Retinal pigment epithelial cell (primary cell): Measurements from ENCODE around the gene CTPS1.

ENCODE experiments used
- DNase-seq: peaks from one replicate; pipeline ENCODE4 v3.0.0-alpha.2; 2010; ENCODE audit warnings: low read depth
- H3K4me3 ChIP-seq: 2 replicates; pipeline ENCODE4 v1.5.1; 2011; ENCODE audit warnings: mild to moderate bottlenecking, low read length, control low read depth, moderate library complexity
- TF ChIP-seq, protein P1 (sequence below): conservative IDR thresholded peaks from 2 replicates; pipeline ENCODE4 v1.5.1; 2011; ENCODE audit warnings: low read depth, low read length, control low read depth, inconsistent platforms

CTPS1 gene

DNA sequence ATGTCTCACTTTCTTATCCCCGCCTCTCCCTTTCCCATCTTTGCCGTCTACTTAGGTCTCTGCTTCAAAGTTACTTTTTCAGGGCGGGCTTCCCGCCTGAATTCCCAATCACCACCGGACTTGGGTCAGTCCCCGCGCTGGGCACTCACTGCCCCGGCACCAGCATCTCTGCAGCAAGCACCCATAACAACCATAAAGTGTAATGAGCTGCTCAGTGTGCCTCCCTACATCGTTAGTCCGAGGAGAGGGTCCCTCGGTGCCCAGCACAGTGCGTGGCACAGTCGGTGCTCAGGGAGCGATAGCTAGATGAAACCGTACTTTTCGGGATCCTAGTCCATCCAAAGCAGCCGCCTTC, 633 bp upstream of the CTPS1 start:
- no peak for DNase-seq
- peak overlapping the region; percentile 70 for H3K4me3 ChIP-seq

DNA sequence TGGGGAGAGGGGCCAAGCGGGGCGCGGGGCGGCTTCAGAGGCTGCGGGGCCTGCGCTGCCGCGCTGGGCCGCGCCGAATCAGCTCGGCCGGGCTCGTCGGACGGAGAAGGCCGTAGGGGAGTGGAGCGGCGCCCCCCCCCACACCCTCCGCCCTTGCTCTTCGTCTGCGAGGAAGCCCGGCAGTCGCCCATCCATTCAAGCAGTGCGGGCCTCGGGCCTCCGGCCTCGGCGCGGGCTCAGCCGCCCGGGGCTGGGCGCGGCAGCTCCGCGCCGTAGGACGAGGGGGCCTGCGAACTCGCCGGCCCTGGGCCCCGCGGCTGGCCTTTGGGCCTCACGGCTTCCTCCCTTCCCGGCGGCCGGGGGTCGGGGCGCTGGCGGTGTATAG, 564 bp downstream of the CTPS1 start:
- TF ChIP-seq, protein P1, sequence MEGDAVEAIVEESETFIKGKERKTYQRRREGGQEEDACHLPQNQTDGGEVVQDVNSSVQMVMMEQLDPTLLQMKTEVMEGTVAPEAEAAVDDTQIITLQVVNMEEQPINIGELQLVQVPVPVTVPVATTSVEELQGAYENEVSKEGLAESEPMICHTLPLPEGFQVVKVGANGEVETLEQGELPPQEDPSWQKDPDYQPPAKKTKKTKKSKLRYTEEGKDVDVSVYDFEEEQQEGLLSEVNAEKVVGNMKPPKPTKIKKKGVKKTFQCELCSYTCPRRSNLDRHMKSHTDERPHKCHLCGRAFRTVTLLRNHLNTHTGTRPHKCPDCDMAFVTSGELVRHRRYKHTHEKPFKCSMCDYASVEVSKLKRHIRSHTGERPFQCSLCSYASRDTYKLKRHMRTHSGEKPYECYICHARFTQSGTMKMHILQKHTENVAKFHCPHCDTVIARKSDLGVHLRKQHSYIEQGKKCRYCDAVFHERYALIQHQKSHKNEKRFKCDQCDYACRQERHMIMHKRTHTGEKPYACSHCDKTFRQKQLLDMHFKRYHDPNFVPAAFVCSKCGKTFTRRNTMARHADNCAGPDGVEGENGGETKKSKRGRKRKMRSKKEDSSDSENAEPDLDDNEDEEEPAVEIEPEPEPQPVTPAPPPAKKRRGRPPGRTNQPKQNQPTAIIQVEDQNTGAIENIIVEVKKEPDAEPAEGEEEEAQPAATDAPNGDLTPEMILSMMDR = no peak
- no peak for DNase-seq
- H3K4me3 ChIP-seq = peak overlapping the region; percentile 70

More for the DNA sequence above, 633 bp upstream of the CTPS1 start:
- TF ChIP-seq, protein P1 = no peak

DNA sequence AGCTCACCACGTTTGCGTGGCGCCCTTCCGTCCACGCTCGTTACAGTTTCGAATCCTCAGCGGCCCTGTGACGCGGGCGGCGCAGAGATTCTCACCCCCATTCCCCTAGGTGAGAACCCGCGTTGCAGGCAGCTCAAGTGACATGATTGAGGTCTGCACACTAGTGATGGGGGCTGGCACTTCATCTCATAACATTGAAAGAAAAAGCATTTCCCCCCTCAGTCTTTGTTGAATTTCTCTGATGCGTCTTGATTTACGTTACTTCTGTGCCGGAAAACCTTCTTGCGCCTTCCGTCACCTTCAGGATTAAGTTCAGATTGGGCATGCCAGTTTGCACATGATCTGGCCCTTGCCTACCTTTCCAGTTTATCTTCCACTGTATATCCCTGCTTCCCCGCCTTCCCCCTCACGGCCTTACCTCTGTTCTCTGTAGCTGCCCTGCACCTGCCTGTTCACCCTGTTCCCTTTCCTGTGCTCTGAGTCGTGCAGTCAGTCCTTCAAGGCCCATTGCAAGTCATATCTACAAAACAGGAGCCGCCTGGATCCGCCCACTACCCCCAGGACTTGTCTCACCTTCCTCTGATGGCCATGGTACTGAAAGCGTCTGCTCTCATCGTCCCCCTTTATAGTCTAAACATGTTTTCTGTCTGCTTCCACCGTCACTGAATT, 1.1 kb downstream of the CTPS1 start:
- TF ChIP-seq, protein P1 = no peak
- H3K4me3 ChIP-seq = peak overlapping the region; percentile 70
- DNase-seq = no peak

DNA sequence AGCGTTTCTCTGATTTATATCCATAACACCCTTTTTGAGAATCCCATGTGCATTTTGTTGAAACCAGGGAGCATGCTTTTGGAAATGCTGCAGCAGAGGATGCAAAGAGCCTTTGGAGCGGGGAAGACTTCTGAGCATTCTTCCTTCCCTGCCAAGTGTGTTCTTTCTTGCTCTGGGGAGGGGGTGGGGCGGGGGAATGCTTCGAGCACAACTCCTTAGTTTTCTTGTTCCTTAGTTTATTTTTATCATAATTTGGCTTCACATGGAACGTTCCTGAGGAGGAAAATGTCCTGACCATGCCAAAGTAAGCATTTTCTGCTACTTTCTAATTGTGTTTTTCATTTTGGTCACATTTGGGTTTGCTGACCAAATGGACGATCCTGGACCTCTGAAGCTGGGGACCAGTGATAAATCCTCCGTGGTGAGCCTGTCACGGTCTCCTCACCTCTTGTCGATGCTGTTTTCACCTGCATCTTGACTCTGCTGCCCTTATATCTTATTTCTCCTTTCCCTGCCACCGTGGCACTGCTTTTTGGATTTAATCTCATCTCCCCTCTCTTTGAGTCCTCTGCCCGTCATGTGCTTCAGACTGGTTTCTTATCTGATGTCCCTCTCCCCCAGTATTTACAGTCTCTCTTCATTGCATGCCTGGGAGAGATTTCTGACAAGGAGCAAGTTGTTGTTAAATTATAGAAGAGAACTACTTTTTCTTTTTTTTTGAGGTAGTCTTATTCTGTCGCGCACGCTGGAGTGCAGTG, 2.4 kb downstream of the CTPS1 start:
- no peak overlapping the region for H3K4me3 ChIP-seq
- TF ChIP-seq, protein P1 = no peak
- DNase-seq = no peak

DNA sequence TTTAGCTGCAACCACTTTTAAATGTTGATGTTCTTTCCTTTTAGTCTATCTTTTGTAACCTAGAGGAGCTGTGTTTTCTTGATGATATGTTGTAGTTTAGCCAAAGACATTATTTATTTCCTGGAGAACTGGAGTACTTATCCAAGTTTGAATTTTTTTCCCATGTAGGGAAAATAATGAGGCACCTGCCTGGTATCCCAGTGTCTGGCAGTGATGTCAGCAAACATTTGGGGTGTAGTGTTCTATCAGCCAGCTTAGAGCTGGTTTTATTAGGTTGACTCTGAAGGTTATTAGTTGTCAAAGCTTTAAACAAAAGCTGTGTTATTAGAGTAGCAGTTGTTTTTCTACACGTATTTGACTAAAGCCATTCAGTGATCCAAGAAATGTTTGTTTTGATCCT, 3.2 kb downstream of the CTPS1 start:
- TF ChIP-seq, protein P1 = no peak
- DNase-seq = no peak
- H3K4me3 ChIP-seq = no peak overlapping the region

DNA sequence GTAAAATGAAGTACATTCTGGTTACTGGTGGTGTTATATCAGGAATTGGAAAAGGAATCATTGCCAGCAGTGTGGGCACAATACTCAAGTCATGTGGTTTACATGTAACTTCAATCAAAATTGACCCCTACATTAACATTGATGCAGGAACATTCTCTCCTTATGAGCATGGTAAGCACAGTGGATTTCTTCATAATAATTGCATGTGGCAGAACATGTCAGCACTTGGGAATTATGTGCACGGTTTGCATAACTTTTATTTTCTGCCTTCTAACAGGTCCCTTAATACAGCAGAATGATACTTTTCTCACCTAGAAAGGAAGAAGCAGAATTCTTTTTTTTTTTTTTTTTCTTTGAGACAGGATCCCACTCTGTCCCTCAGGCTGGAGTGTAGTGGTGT, 3.8 kb downstream of the CTPS1 start:
- H3K4me3 ChIP-seq = no peak overlapping the region
- no peak for DNase-seq

DNA sequence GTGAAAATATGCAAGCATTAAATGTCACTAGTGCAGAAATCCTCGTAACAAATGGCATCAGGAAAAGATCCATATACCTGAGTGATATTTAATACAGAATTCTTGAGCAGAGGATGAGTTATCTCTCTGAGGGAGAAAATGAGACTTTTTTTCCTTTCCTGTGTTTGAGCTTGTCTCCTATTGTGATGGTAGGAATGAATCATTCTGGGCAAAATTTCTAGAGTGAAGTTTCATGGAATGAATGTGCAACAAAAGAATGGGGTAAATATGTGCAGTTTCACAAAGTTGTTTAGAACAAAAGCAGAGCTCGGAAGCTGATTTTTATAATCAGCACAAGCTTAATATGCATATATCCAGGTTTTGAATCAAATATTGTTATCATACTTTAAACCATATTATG, 4.6 kb downstream of the CTPS1 start:
- no peak for DNase-seq
- TF ChIP-seq, protein P1 = no peak
- H3K4me3 ChIP-seq = no peak overlapping the region

More for the DNA sequence above, 3.8 kb downstream of the CTPS1 start:
- TF ChIP-seq, protein P1 = no peak
